Esophagus (tissue), 2 donors: Measurements from ENCODE around the gene HELB. TPM values are rescaled to one million over a fixed set of nuclear protein-coding genes. Genes with fewer than 3 reads are reported as not detected.

ENCODE experiments used
- H3K27ac ChIP-seq, 2 donors: one replicate each; pipeline ENCODE4 v1.5.1; 2013; ENCODE audit warnings: low read depth in 2 of 2, mild to moderate bottlenecking in 2 of 2, inconsistent platforms in 1 of 2, low read length in 1 of 2, moderate library complexity in 1 of 2
- H3K27me3 ChIP-seq, 2 donors: one replicate each; pipeline ENCODE4 v1.6.1; 2013; ENCODE audit warnings: low read length in 2 of 2, control low read depth in 1 of 2, mild to moderate bottlenecking in 1 of 2; ENCODE audit not compliant: insufficient read depth in 2 of 2, control insufficient read depth in 1 of 2
- H3K36me3 ChIP-seq, 2 donors: one replicate each; pipeline ENCODE4 v1.6.1; 2013; ENCODE audit warnings: low read length in 1 of 2; ENCODE audit not compliant: control insufficient read depth in 2 of 2, insufficient read depth in 2 of 2
- H3K4me1 ChIP-seq, 2 donors: one replicate each; pipeline ENCODE4 v1.6.1; 2013; ENCODE audit warnings: low read length in 1 of 2; ENCODE audit not compliant: control insufficient read depth in 2 of 2, insufficient read depth in 2 of 2
- H3K4me3 ChIP-seq, 2 donors: one replicate each; pipeline ENCODE4 v1.5.1; 2013; ENCODE audit warnings: low read length in 2 of 2, mild to moderate bottlenecking in 2 of 2, low read depth in 1 of 2, moderate library complexity in 1 of 2
- H3K9me3 ChIP-seq, 2 donors: one replicate each; pipeline ENCODE4 v1.6.1; 2013; ENCODE audit warnings: mild to moderate bottlenecking in 2 of 2, low read depth in 1 of 2, low read length in 1 of 2, moderate library complexity in 1 of 2; ENCODE audit not compliant: control insufficient read depth in 2 of 2, insufficient read depth in 1 of 2
- WGBS, 2 donors: extraction: QIAGEN DNeasy Blood & Tissue Kit; methylation state at CpG; one replicate each; pipeline ENCODE4 v1.1.7; 2013; 5-methylcytosine and 5-hydroxymethylcytosine counted together
- polyA plus RNA-seq, 2 donors: library from polyadenylated mRNA; stranded (reverse); fragments of 200-250 nt; gene quantifications; one replicate each; pipeline ENCODE4 v1.2.3, GENCODE V29; 2013
- donor health status: healthy with polysubstance abuse.
- donor health status: Bipolar disorder and iron deficiency.

The HELB gene
- polyA plus RNA-seq, 2 donors: 0.31 to 0.57 TPM

GRCh38 chr12:66321435-66321834 is 19.1 kb downstream of the HELB start:
- H3K27ac ChIP-seq: no peak overlapping the region
- H3K27me3 ChIP-seq: no peaks in the 10 kb centered on the region
- no peaks in the 10 kb centered on the region for H3K36me3 ChIP-seq
- H3K4me3 ChIP-seq: no peak overlapping the region
- H3K4me1 ChIP-seq: no peaks in the 10 kb centered on the region
- H3K9me3 ChIP-seq: no peaks in the 10 kb centered on the region

DNA sequence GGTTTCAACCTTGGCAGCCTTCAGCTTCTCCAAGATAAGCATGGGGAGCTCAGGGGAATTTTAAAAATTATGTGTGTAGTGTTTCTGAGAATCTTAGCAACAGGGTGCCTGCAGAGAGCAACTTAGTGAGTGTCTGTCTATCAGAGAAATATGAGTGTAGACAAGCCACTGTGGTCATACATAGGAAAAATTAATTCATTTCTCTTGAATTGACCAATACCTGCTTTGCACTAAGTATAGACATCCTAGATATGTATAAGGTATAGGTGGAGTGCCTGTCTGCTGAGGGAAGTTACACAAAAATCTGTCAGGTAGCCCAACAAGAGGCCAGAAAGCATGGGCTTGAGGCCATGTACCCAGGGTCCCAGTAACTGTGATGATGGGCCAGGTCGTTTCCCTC is 20.7 kb downstream of the HELB start:
- Histone ChIP-seq H3K4me3 (no peak overlapping the region), H3K27ac (no peak overlapping the region), H3K36me3 (no peaks in the 10 kb centered on the region), H3K9me3 (no peaks in the 10 kb centered on the region), H3K4me1 (no peaks in the 10 kb centered on the region), H3K27me3 (no peaks in the 10 kb centered on the region)
- WGBS, 2 donors: 98 to 100% methylated on average over 1 of the region's 1 CpG

DNA sequence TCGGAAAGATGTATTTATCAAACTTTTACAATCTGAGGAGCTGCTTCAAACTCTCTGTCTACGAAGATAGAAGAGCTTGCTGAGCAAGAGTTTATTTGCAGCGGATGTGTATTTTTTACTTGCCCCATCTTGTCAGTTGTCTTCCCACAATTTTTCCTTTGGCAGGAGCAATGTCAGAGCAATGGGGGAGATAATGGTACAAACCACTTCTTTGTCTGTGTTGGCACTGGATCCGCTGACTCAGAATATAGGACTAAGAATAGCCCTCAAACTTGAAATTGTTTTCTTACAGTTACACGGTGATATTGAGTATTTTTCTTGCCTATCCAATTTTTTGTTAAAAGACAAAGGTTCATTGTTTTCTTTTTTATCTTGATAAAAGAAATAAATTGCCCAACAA is 27.6 kb downstream of the HELB start:
- Histone ChIP-seq H3K27me3 (no peaks in the 10 kb centered on the region), H3K9me3 (no peaks in the 10 kb centered on the region), H3K4me1 (no peaks in the 10 kb centered on the region), H3K36me3 (peaks cover 0 to 4% of the 10 kb centered on the region in 2 donors), H3K4me3 (no peak overlapping the region), H3K27ac (no peak overlapping the region)
- WGBS, 2 donors: 54 to 65% methylated on average over 5 of the region's 5 CpGs

DNA sequence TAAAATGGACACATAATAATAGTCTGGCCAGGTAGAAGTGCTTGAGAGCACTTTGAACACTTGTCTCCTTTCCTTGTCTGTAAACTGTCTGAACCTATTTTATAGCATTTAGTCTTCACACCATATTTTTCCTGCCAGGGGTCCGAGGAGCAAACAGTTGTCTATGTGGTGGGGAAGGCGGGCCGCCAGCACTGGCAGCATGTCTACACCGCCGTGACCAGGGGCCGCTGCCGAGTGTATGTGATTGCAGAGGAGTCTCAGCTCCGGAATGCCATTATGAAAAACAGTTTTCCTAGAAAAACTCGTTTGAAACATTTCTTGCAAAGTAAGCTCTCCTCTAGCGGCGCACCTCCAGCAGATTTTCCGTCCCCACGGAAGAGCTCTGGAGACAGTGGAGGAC is 28.7 kb downstream of the HELB start:
- no peak overlapping the region for H3K4me3 ChIP-seq
- H3K27ac ChIP-seq: no peak overlapping the region
- H3K36me3 ChIP-seq: peaks cover 0 to 4% of the 10 kb centered on the region in 2 donors
- H3K9me3 ChIP-seq: no peaks in the 10 kb centered on the region
- 94 to 95% methylated on average over 13 of the region's 13 CpGs for WGBS, 2 donors
- H3K4me1 ChIP-seq: no peaks in the 10 kb centered on the region
- H3K27me3 ChIP-seq: no peaks in the 10 kb centered on the region

DNA sequence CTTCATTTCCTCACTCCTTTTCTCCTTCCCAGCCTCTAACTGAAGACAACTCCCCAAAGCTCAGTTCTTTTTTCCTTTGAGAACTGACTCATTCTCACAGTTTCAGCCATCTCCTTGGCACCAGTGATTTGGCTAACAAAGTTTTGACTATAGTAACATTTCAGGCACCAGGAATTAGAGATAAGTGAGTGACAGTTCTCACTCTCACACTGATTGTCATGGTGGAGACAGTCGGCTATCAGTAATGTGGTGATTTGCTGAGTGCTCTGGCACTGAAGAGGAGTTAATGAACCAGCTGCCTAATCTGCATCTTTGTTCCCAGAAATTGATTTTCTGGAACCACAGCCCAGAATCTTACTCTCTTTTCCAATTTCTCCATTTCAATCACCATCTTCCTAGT is 29.5 kb downstream of the HELB start:
- H3K4me1 ChIP-seq: no peaks in the 10 kb centered on the region
- H3K36me3 ChIP-seq: peaks cover 2 to 4% of the 10 kb centered on the region in 2 donors
- 92 to 100% methylated on average over 1 of the region's 1 CpG for WGBS, 2 donors
- no peak overlapping the region for H3K4me3 ChIP-seq
- H3K27ac ChIP-seq: no peak overlapping the region
- H3K9me3 ChIP-seq: no peaks in the 10 kb centered on the region
- no peaks in the 10 kb centered on the region for H3K27me3 ChIP-seq

- WGBS, 2 donors: 93 to 98% methylated on average over 2 of the region's 2 CpGs
- Histone ChIP-seq H3K4me3 (no peak overlapping the region), H3K27me3 (no peaks in the 10 kb centered on the region), H3K4me1 (no peaks in the 10 kb centered on the region), H3K36me3 (peaks cover 2 to 4% of the 10 kb centered on the region in 2 donors), H3K27ac (no peak overlapping the region), H3K9me3 (peaks cover 0 to under 1% of the 10 kb centered on the region in 2 donors)
These were observed 33.5 kb downstream of the HELB start for GRCh38 chr12:66335746-66336145.

DNA sequence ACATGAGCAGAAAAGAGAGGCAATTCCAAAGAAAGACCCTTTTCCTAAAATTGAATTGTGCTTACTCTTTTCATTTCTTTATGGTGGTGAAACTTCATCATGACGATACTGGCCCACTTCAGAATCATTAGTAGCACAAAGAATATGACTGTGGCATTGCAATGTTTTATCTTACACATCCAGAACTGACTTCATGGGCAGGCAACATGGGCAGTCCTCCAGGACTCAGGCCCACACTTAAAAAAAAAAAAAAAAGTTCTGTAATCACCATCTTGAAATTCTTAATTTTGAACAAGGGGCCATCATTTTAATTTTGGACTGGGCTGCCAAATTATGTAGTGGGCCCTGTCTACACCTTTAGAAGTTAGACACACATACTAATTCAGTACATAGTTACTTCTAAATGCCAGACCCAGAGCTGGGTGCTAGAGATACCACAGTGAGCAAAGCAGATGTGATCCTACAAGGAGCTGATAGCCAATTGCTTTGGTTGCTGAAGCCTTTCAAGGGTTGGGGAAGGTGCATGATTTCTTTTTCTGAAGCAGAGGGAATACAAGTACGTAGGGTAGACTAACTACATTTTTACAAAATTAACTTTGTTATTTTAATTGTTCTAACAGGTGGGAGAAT is 35.2 kb downstream of the HELB start:
- no peak overlapping the region for H3K27ac ChIP-seq
- H3K4me3 ChIP-seq: no peak overlapping the region
- peaks cover 0 to 6% of the 10 kb centered on the region in 2 donors for H3K36me3 ChIP-seq
- no peaks in the 10 kb centered on the region for H3K27me3 ChIP-seq
- 94 to 98% methylated on average over 2 of the region's 2 CpGs for WGBS, 2 donors
- H3K9me3 ChIP-seq: peaks cover 2 to 6% of the 10 kb centered on the region in 2 donors
- no peaks in the 10 kb centered on the region for H3K4me1 ChIP-seq

DNA sequence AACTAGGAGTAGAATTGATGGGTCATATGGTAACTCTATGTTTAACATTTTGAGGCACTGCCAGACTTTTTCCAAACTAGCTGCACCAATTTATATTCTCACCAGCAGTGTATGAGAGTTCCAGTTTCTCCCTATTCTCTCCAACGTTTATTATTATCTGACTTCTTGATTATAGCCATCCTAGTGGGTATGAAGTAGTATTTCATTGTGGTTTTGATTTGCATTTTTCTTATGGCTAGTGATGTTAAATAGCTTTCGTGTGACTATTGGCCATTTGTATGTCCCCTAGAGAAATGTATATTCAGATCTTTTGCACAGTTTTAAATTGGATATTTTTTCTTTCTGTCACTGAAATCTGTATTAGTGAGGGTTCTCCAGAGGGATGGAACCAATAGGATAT is 37.8 kb downstream of the HELB start:
- 96 to 98% methylated on average over 2 of the region's 2 CpGs for WGBS, 2 donors
- H3K4me3 ChIP-seq: no peak overlapping the region
- peaks cover 0 to 6% of the 10 kb centered on the region in 2 donors for H3K36me3 ChIP-seq
- no peak overlapping the region for H3K27ac ChIP-seq
- H3K9me3 ChIP-seq: peaks cover 2 to 6% of the 10 kb centered on the region in 2 donors
- H3K27me3 ChIP-seq: no peaks in the 10 kb centered on the region
- H3K4me1 ChIP-seq: no peaks in the 10 kb centered on the region

DNA sequence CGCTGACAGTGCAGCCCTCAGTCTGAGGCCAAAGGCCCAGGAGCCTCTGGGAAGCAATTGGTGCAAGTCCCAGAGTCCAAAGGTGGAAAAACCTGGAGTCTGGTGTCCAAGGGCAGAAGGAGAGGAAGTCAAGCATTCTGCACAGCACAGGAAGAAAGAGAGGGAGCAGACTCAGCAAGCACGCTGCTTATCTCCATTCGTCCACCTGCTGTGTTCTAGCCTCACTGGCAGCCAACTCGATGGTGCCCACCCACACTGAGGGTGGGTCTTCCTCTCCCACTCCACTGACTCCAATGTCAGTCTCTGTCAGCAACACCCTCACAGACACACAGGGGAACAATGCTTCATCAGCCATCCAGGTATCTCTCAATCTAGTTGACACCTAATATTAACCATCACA is 38.8 kb downstream of the HELB start:
- Histone ChIP-seq H3K27me3 (no peaks in the 10 kb centered on the region), H3K36me3 (peaks cover 0 to 6% of the 10 kb centered on the region in 2 donors), H3K4me1 (no peaks in the 10 kb centered on the region), H3K4me3 (no peak overlapping the region), H3K9me3 (peaks cover 2 to 6% of the 10 kb centered on the region in 2 donors), H3K27ac (no peak overlapping the region)
- 95 to 96% methylated on average over 4 of the region's 4 CpGs for WGBS, 2 donors

DNA sequence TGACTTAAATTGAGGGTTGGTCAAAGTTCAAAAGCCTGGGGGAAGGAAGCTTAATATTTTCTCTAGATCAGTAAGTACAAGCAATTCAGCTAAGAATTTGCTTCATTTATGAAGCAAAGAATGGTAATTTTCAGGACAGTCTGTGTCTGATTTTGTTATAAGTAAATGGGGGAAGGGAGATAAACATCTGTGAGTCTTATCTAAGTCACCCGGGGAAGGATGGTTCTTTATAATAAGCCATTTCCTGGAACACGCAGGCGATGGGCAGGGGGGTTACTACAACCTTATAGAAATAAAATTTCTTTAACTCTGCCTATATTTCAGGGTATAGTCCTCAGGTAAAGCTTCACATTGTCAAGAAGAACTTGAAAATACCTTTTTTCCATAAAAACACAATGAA is 42.9 kb downstream of the HELB start:
- peaks cover 0 to 3% of the 10 kb centered on the region in 2 donors for H3K36me3 ChIP-seq

More for the DNA sequence above, 42.9 kb downstream of the HELB start:
- Histone ChIP-seq H3K9me3 (peaks cover 2 to 6% of the 10 kb centered on the region in 2 donors), H3K4me3 (no peak overlapping the region), H3K27ac (no peak overlapping the region), H3K4me1 (no peaks in the 10 kb centered on the region), H3K27me3 (no peaks in the 10 kb centered on the region)
- WGBS, 2 donors: 77 to 81% methylated on average over 3 of the region's 3 CpGs
